ENCODE measurements around the gene YIPF7.
A peak's percentile ranks its signal among the peaks of the same experiment; 100 is the strongest.

YIPF7 gene

GRCh38 chr4:44678094-44679041, 26.9 kb upstream of the YIPF7 start, which contains the start of gene GUF1:
GUF1 (plus strand) TSS chr4:44678420; CDS start chr4:44678623, 203 bp downstream.
- peak within 1 kb of the TSS; percentile 84 for H3K4me3 ChIP-seq (ENCODE audit: low read depth, low read length)
- peaks cover 7 to 26% of the 10 kb centered on the region in 2 experiments; a peak in 2 of 3 replicates for H3K36me3 ChIP-seq (ENCODE audit: control insufficient read depth in 2 of 2, insufficient read depth in 1 of 2, low read length in 2 of 2)
- no peaks in the 10 kb centered on the region for H3K4me1 ChIP-seq (ENCODE audit: control insufficient read depth, insufficient read depth, low read length)
- POLR2A ChIA-PET = interaction anchor here (0.7 to 2.2 kb wide), 3 partner anchors 10 to 230 kb away, joined by 3 to 16 read pairs (median 9); partner anchors contain the start of genes GNPDA2 and KCTD8
- H3K9me3 ChIP-seq (ENCODE audit: control insufficient read depth, insufficient read depth, low read depth, low read length) = no peaks in the 10 kb centered on the region
- H3K27ac ChIP-seq (ENCODE audit: extremely low read depth, low read depth, low read length) = peak within 1 kb of the TSS; percentile 6; the same call in 1 of the 2 replicates
- CTCF ChIA-PET = interaction anchor here (0.5 kb wide), 1 partner anchor 867 kb away, joined by 5 read pairs; no protein-coding TSS in a partner anchor
- TF ChIP-seq ZNF518A (tag by site-specific recombination; conservative IDR thresholded peaks at IDR 0.05; ENCODE audit: low read depth) (peak; percentile 34; the same call in 1 of the 2 replicates), SP7 (tag by site-specific recombination; IDR thresholded peaks at IDR 0.05) (peak; percentile 32), TRIM28 (IDR thresholded peaks at IDR 0.05; ENCODE audit: borderline replicate concordance, low read length) (peak; percentile 41; the same call in 1 of the 2 replicates), CTCF (tag by site-specific recombination; IDR thresholded peaks at IDR 0.05) (no peak), ZNF830 (tag by site-specific recombination; IDR thresholded peaks at IDR 0.05; ENCODE audit: low read depth) (no peak), ZNF266 (tag by site-specific recombination; IDR thresholded peaks at IDR 0.05; ENCODE audit: low read depth) (no peak), GLI4 (tag by site-specific recombination; IDR thresholded peaks at IDR 0.05) (no peak), GLIS2 (tag by site-specific recombination; IDR thresholded peaks at IDR 0.05) (peak; percentile 84), ATF2 (tag by site-specific recombination; IDR thresholded peaks at IDR 0.05; ENCODE audit: low read depth) (no peak), ZNF510 (tag by site-specific recombination; IDR thresholded peaks at IDR 0.05; ENCODE audit: insufficient replicate concordance) (no peak), PRDM10 (tag by site-specific recombination; IDR thresholded peaks at IDR 0.05) (no peak; the same call in 1 of the 2 replicates), ZNF792 (tag by site-specific recombination; IDR thresholded peaks at IDR 0.05) (no peak), ZNF366 (tag by site-specific recombination; conservative IDR thresholded peaks at IDR 0.05) (no peak), SP2 (tag by site-specific recombination; IDR thresholded peaks at IDR 0.05) (peak; percentile 25; the same call in 1 of the 2 replicates), ZNF398 (tag by site-specific recombination; IDR thresholded peaks at IDR 0.05) (no peak), ZNF560 (tag by site-specific recombination; IDR thresholded peaks at IDR 0.05; ENCODE audit: borderline replicate concordance) (no peak), OSR2 (tag by site-specific recombination; IDR thresholded peaks at IDR 0.05) (no peak), ZNF645 (tag by site-specific recombination; IDR thresholded peaks at IDR 0.05) (no peak), ZNF843 (tag by site-specific recombination; IDR thresholded peaks at IDR 0.05) (no peak)
